AG10803 (cell line): Measurements from ENCODE around the gene C1QTNF1.

ENCODE experiments used
- DNase-seq: peaks from one replicate; pipeline ENCODE4 v3.0.0; 2010; ENCODE audit warnings: low read depth
- H3K4me3 ChIP-seq: 2 replicates; pipeline ENCODE4 v1.5.1; 2011; ENCODE audit warnings: mild to moderate bottlenecking, low read length, control low read depth
- TF ChIP-seq, protein P1 (sequence below): conservative IDR thresholded peaks from 2 replicates; pipeline ENCODE4 v1.5.1; 2011; ENCODE audit warnings: mild to moderate bottlenecking, low read length, control low read depth, inconsistent platforms

Gene C1QTNF1

DNA sequence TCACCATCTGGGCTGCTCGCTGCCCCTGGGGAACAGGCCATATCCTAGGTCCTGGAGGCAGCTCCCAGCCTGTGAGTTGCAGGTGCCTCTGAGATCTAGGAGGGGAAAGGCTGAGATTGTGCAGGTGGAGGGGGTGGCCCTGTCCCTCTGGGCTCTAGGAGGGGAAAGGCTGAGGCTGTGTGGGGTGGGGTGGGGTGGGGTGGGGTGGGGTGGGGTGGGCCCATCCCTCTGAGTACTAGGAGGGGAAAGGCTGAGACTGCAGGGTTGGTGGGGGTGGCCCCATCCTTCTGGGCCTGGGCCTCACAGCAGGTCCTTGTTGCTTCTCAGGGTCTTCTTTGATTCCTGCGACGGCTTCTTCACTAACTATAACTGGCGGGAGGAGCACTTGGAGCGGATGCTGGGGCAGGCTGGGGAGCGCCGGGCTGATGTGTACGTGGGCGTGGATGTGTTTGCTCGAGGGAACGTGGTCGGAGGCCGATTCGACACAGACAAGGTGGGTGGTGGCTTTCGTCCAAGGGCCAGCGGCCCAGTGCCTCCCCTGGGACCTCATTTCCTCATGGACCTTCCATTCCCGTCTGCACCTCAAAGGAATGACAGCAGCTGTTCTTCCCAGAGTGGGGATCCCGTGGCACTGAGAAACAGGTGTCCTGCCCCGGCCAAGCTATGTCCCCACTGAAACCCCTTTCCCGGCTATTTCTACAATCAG, 57.8 kb downstream of the C1QTNF1 start:
- H3K4me3 ChIP-seq, result no peak overlapping the region
- no peak for DNase-seq
- TF ChIP-seq, protein P1, sequence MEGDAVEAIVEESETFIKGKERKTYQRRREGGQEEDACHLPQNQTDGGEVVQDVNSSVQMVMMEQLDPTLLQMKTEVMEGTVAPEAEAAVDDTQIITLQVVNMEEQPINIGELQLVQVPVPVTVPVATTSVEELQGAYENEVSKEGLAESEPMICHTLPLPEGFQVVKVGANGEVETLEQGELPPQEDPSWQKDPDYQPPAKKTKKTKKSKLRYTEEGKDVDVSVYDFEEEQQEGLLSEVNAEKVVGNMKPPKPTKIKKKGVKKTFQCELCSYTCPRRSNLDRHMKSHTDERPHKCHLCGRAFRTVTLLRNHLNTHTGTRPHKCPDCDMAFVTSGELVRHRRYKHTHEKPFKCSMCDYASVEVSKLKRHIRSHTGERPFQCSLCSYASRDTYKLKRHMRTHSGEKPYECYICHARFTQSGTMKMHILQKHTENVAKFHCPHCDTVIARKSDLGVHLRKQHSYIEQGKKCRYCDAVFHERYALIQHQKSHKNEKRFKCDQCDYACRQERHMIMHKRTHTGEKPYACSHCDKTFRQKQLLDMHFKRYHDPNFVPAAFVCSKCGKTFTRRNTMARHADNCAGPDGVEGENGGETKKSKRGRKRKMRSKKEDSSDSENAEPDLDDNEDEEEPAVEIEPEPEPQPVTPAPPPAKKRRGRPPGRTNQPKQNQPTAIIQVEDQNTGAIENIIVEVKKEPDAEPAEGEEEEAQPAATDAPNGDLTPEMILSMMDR, result no peak

DNA sequence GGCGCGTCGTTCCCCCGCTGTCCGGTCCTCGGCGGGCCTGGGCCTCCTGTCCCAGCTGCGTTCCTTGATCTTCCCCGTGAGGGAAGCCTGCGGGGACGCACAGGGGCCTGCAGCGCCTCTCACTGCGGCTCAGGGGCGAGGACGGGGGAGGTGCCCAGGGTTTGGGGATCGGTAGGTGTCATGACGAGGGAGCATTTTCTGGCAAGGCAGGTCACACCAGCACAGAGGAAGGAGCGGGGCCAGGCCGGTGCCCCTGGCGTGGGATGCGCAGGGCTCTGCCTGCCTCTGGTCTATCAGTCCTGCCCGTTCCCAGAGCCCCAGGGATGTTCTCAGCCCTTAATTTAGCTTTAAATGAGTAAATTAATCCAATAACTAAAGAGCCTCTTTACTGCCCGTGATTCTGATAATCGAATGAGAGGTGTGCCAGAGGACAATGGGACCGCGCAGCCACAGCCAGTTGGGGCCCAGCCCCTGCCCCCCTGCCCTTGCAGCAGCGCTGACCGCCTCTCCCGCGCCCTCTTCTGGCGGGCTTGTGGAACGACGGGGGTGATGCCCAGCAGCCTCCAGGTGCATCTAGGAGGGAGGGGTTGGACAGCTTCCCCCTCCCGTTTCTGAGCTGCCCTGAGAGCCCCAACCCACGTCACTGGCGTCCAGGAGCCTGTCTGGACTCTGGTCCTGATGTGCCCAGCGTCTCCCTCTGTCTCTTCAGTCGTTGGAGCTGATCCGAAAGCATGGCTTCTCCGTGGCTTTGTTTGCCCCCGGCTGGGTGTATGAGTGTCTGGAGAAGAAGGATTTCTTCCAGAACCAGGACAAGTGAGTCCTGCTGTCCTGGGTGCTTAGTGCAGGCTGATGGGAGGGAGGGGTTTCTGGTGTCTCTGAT, 58.6 kb downstream of the C1QTNF1 start:
- peak; percentile 20 for DNase-seq
- H3K4me3 ChIP-seq, result no peak overlapping the region
- TF ChIP-seq, protein P1, result peak; percentile 77

DNA sequence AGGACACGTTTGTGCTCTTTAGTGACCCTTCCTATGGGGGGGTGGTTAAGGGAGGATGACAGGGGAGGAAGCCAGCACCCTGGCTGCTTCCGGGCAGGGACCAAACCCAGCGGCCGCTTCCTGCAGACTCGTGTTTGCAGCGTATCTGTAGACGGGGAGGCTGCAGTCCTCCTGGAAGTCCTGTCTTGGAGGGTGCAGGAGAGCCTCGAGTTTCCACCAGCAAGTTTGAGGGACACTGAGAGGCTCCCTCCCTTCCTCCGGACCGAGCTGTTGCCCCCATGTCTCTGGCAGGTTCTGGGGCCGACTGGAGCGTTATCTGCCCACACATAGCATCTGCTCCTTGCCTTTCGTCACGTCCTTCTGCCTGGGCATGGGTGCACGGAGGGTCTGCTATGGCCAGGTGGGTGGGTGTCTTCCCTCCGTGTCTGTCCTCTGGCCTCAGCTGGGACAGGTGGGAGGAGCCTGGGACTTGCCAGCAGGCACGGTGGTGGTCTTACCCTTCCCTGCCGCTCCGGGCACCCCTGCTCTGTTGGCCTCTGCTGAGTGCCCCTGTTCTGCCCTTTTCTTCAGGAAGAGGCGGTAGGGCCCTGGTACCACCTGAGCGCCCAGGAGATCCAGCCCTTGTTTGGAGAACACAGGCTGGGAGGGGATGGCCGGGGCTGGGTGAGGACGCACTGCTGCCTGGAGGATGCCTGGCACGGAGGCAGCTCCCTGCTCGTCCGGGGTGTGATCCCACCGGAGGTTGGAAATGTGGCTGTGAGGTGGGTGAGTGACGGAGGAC, 59.4 kb downstream of the C1QTNF1 start:
- TF ChIP-seq, protein P1, result no peak
- no peak overlapping the region for H3K4me3 ChIP-seq
- no peak for DNase-seq

DNA sequence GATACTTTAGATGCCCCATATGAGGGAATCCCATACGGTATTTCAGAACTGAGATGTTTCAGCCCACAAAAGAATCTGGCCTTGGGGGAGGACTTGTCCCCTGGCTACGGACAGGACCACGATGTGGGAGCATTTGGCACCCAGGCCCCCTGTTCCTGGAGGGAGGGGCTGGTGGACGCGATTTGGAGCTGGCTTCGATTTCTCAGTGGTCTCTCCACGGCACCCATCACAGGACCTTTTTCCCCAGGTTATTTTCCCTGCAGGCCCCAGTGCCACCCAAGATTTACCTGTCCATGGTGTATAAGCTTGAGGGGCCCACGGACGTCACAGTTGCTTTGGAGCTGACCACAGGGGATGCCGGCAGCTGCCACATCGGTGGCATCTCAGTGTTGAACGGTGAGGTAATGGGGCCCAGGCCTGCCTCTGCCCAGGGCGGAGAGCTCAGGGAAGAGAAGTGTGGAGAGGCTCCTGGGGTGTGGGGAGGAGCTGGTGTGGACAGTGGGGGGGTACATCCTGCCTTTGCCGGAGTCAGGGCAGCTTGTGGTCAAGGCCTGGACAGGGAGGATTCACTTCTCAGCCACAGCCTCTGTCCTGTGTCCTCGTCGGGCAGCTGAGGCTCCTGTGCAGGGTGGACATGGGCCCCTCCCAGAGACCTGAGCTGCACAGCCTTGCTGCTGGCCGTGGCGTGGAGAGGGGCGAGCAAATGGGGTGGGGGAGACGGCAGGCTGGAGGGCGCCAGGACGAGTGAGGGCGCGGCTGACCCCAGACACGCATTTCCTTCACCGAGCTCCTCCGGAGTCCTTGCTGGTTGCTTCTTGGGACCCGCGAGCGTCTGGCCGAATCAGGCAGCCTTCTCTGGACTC, 60.6 kb downstream of the C1QTNF1 start:
- TF ChIP-seq, protein P1, result no peak
- DNase-seq, result no peak
- H3K4me3 ChIP-seq, result no peak overlapping the region

DNA sequence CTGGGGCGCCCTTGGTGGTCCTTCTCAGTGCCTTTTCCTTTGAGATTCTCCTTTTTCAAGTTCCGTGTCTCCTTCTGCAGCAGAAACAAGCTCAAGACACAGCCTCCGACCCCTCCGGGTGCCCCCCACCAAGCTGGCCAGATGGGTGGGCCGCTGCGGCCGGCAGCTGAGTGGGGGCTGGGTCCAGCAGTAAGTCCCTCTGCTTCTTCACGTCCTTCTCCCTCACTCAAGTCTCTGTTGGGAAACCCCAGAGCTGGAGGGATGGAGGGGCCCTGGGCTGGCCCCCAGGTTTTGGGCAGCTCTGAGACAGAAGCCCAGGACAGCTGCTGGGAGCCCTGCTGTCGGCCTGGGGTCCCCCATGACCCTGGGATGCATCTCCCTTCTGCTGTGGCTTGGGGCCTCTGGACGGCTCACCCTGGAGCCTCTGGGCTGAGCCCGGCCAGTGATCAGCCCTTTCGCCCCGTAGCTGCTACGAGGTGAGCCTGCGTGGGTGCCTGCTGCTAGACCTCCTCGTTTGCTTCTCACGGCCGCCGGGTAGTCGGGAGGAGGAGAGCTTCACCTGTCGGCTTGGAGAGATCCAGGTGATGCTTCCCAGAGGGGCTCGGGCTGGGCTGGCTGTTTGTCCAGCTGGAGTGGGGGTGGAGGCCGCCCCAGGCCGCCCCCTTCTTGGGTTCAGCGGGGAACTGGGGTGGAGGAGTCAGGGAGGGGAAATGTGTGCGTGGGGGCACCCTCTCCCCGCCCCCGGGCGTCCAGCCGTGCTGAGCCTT, 61.4 kb downstream of the C1QTNF1 start:
- TF ChIP-seq, protein P1, result no peak
- no peak for DNase-seq
- no peak overlapping the region for H3K4me3 ChIP-seq
